ENCODE data around the gene PDE3A. TPM values are rescaled to one million over a fixed set of nuclear protein-coding genes. Genes with fewer than 3 reads are reported as not detected.

PDE3A gene
- total RNA-seq, 1 experiment from 2014 or later, result 19.9 TPM

DNA sequence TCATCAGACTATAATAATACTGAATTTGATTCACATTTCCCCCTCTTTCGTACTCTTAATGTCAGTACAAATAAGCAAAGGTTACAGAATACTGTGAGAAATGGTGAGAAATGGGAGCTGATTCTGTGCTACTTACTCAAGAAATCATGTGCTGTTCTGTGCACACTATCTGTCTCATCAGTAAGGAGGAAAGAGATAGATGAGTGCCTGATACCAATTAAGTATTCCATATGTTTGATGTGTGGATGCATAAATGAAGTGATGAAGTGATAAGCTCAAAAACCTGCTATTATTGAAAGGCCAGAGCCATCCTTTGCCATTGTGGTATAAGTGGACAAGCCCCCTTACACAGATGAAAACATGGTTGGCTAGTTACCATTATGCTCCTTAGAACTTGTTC, 127.7 kb downstream of the PDE3A start:
- DNase-seq, result no peak
- H3K9me3 Mint-ChIP-seq (ENCODE audit: low read depth, unreplicated experiment), result no peaks in the 10 kb centered on the region
- H3K4me3 Mint-ChIP-seq (ENCODE audit: low read depth, unreplicated experiment), result no peak overlapping the region
- no peaks in the 10 kb centered on the region for H3K27me3 Mint-ChIP-seq (ENCODE audit: unreplicated experiment)
- peaks cover 32% of the 10 kb centered on the region for H3K4me1 Mint-ChIP-seq (ENCODE audit: low read depth, unreplicated experiment)
- intact Hi-C loops (cut with micrococcal nuclease; ENCODE audit: unreplicated experiment), result no loop called here
- CTCF ChIA-PET, result no interaction called here
- BruUV-seq (replicated peaks), result no TSS peak
- no peaks in the 10 kb centered on the region for H3K36me3 Mint-ChIP-seq (ENCODE audit: insufficient read depth, unreplicated experiment)
- no peak overlapping the region for H3K27ac Mint-ChIP-seq (ENCODE audit: unreplicated experiment)
- TF ChIP-seq, protein P1, sequence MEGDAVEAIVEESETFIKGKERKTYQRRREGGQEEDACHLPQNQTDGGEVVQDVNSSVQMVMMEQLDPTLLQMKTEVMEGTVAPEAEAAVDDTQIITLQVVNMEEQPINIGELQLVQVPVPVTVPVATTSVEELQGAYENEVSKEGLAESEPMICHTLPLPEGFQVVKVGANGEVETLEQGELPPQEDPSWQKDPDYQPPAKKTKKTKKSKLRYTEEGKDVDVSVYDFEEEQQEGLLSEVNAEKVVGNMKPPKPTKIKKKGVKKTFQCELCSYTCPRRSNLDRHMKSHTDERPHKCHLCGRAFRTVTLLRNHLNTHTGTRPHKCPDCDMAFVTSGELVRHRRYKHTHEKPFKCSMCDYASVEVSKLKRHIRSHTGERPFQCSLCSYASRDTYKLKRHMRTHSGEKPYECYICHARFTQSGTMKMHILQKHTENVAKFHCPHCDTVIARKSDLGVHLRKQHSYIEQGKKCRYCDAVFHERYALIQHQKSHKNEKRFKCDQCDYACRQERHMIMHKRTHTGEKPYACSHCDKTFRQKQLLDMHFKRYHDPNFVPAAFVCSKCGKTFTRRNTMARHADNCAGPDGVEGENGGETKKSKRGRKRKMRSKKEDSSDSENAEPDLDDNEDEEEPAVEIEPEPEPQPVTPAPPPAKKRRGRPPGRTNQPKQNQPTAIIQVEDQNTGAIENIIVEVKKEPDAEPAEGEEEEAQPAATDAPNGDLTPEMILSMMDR (IDR thresholded peaks at IDR 0.05; ENCODE audit: unreplicated experiment), result no peak

DNA sequence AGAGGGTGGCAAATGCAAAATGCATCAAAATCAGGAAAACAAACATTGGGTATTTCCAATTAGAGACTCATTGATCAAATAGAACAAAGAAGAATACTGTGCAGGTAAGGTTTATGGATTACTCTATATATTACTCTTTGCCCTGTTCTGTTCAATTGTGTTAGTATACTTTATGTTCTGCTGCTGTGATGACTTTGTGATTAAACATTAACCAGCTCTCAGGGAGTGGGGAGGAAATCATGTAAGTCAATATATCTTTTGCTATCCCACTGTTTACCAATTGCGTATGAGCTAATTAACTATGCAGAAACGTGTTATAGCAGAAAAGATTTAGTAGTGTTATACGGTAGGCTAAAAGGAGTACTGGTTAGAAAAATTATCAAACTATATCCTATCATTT, 129.4 kb downstream of the PDE3A start:
- CTCF ChIA-PET, result no interaction called here
- BruUV-seq (replicated peaks), result no TSS peak
- DNase-seq, result no peak
- H3K36me3 Mint-ChIP-seq (ENCODE audit: insufficient read depth, unreplicated experiment), result no peaks in the 10 kb centered on the region
- H3K27me3 Mint-ChIP-seq (ENCODE audit: unreplicated experiment), result no peaks in the 10 kb centered on the region
- TF ChIP-seq, protein P1 (IDR thresholded peaks at IDR 0.05; ENCODE audit: unreplicated experiment), result no peak
- intact Hi-C loops (cut with micrococcal nuclease; ENCODE audit: unreplicated experiment), result no loop called here
- H3K27ac Mint-ChIP-seq (ENCODE audit: unreplicated experiment), result no peak overlapping the region
- no peaks in the 10 kb centered on the region for H3K9me3 Mint-ChIP-seq (ENCODE audit: low read depth, unreplicated experiment)
- no peak overlapping the region for H3K4me3 Mint-ChIP-seq (ENCODE audit: low read depth, unreplicated experiment)
- peaks cover 23% of the 10 kb centered on the region for H3K4me1 Mint-ChIP-seq (ENCODE audit: low read depth, unreplicated experiment)

- no peak for DNase-seq
- CTCF ChIA-PET, result no interaction called here
- no peaks in the 10 kb centered on the region for H3K36me3 Mint-ChIP-seq (ENCODE audit: insufficient read depth, unreplicated experiment)
- no peak overlapping the region for H3K27ac Mint-ChIP-seq (ENCODE audit: unreplicated experiment)
- intact Hi-C loops (cut with micrococcal nuclease; ENCODE audit: unreplicated experiment), result no loop called here
- TF ChIP-seq, protein P1 (IDR thresholded peaks at IDR 0.05; ENCODE audit: unreplicated experiment), result no peak
- H3K4me3 Mint-ChIP-seq (ENCODE audit: low read depth, unreplicated experiment), result no peak overlapping the region
- no TSS peak for BruUV-seq (replicated peaks)
- no peaks in the 10 kb centered on the region for H3K9me3 Mint-ChIP-seq (ENCODE audit: low read depth, unreplicated experiment)
- H3K4me1 Mint-ChIP-seq (ENCODE audit: low read depth, unreplicated experiment), result no peaks in the 10 kb centered on the region
- H3K27me3 Mint-ChIP-seq (ENCODE audit: unreplicated experiment), result no peaks in the 10 kb centered on the region
These were observed 133.6 kb downstream of the PDE3A start for GRCh38 chr12:20501958-20502357.

- no peak overlapping the region for H3K4me3 Mint-ChIP-seq (ENCODE audit: low read depth, unreplicated experiment)
- TF ChIP-seq, protein P1 (IDR thresholded peaks at IDR 0.05; ENCODE audit: unreplicated experiment), result no peak
- no peaks in the 10 kb centered on the region for H3K36me3 Mint-ChIP-seq (ENCODE audit: insufficient read depth, unreplicated experiment)
- BruUV-seq (replicated peaks), result no TSS peak
- no peak overlapping the region for H3K27ac Mint-ChIP-seq (ENCODE audit: unreplicated experiment)
- H3K4me1 Mint-ChIP-seq (ENCODE audit: low read depth, unreplicated experiment), result no peaks in the 10 kb centered on the region
- H3K27me3 Mint-ChIP-seq (ENCODE audit: unreplicated experiment), result no peaks in the 10 kb centered on the region
- no peak for DNase-seq
- no peaks in the 10 kb centered on the region for H3K9me3 Mint-ChIP-seq (ENCODE audit: low read depth, unreplicated experiment)
- intact Hi-C loops (cut with micrococcal nuclease; ENCODE audit: unreplicated experiment), result no loop called here
- CTCF ChIA-PET, result no interaction called here
These were observed 135.5 kb downstream of the PDE3A start for GRCh38 chr12:20503858-20504257.

- TF ChIP-seq, protein P1 (IDR thresholded peaks at IDR 0.05; ENCODE audit: unreplicated experiment), result no peak
- intact Hi-C loops (cut with micrococcal nuclease; ENCODE audit: unreplicated experiment), result no loop called here
- CTCF ChIA-PET, result no interaction called here
- no peak for DNase-seq
- no peak overlapping the region for H3K27ac Mint-ChIP-seq (ENCODE audit: unreplicated experiment)
- H3K27me3 Mint-ChIP-seq (ENCODE audit: unreplicated experiment), result no peaks in the 10 kb centered on the region
- no peak overlapping the region for H3K4me3 Mint-ChIP-seq (ENCODE audit: low read depth, unreplicated experiment)
- no peaks in the 10 kb centered on the region for H3K4me1 Mint-ChIP-seq (ENCODE audit: low read depth, unreplicated experiment)
- BruUV-seq (replicated peaks), result no TSS peak
- H3K36me3 Mint-ChIP-seq (ENCODE audit: insufficient read depth, unreplicated experiment), result no peaks in the 10 kb centered on the region
- no peaks in the 10 kb centered on the region for H3K9me3 Mint-ChIP-seq (ENCODE audit: low read depth, unreplicated experiment)
These were observed 136.7 kb downstream of the PDE3A start for GRCh38 chr12:20505056-20505455.
